HL-60 (cell line): ENCODE results near the gene EIF2B5.

ENCODE experiments used
- DNase-seq, 2 experiments: peaks; one replicate each; pipeline ENCODE4 v3.0.0-alpha.2; 2010 to 2020; ENCODE audit warnings: low read depth in 1 of 2, low spot score in 1 of 2
- H3K27ac ChIP-seq: fragments of 250-450 bp; sonication (Bioruptor Pico); replicated peaks from 2 replicates; pipeline ENCODE4 v1.5.1; 2020; ENCODE audit warnings: mild to moderate bottlenecking, moderate library complexity
- H3K27me3 ChIP-seq: fragments of 250-450 bp; sonication (Bioruptor Pico); 2 replicates; pipeline ENCODE4 v1.5.1; 2021; ENCODE audit warnings: mild to moderate bottlenecking, moderate library complexity; ENCODE audit not compliant: insufficient read depth, poor library complexity, severe bottlenecking
- H3K4me3 ChIP-seq: replicated peaks from 2 replicates; pipeline ENCODE4 v1.5.1; 2011; ENCODE audit warnings: mild to moderate bottlenecking, control low read depth, low read length; ENCODE audit not compliant: insufficient read depth
- GABPA ChIP-seq: IDR thresholded peaks from 2 replicates; pipeline ENCODE4 v1.6.1; 2012; ENCODE audit warnings: low read depth
- POLR2AphosphoS5 ChIP-seq: IDR thresholded peaks from 2 replicates; pipeline ENCODE4 v1.6.1; 2012; ENCODE audit warnings: low read depth
- REST ChIP-seq: IDR thresholded peaks from 2 replicates; pipeline ENCODE4 v1.6.1; 2012; ENCODE audit warnings: low read depth; ENCODE audit not compliant: insufficient replicate concordance
- SPI1 ChIP-seq: IDR thresholded peaks from 2 replicates; pipeline ENCODE4 v1.6.1; 2012; ENCODE audit warnings: low read depth, mild to moderate bottlenecking, borderline replicate concordance
- TF ChIP-seq, protein P1 (sequence below): IDR thresholded peaks from one replicate; pipeline ENCODE4 v1.5.1; 2011; ENCODE audit warnings: low read length, control low read depth, inconsistent platforms; ENCODE audit not compliant: insufficient read depth

Gene EIF2B5

GRCh38 chr3:184183679-184184078 is 48.5 kb downstream of the EIF2B5 start:
- H3K27me3 ChIP-seq = no peaks in the 10 kb centered on the region
- DNase-seq = no peak
- TF ChIP-seq POLR2AphosphoS5 (no peak), SPI1 (no peak), REST (no peak), GABPA (no peak)
- TF ChIP-seq, protein P1, sequence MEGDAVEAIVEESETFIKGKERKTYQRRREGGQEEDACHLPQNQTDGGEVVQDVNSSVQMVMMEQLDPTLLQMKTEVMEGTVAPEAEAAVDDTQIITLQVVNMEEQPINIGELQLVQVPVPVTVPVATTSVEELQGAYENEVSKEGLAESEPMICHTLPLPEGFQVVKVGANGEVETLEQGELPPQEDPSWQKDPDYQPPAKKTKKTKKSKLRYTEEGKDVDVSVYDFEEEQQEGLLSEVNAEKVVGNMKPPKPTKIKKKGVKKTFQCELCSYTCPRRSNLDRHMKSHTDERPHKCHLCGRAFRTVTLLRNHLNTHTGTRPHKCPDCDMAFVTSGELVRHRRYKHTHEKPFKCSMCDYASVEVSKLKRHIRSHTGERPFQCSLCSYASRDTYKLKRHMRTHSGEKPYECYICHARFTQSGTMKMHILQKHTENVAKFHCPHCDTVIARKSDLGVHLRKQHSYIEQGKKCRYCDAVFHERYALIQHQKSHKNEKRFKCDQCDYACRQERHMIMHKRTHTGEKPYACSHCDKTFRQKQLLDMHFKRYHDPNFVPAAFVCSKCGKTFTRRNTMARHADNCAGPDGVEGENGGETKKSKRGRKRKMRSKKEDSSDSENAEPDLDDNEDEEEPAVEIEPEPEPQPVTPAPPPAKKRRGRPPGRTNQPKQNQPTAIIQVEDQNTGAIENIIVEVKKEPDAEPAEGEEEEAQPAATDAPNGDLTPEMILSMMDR = no peak
- H3K4me3 ChIP-seq = no peak overlapping the region
- no peak overlapping the region for H3K27ac ChIP-seq

DNA sequence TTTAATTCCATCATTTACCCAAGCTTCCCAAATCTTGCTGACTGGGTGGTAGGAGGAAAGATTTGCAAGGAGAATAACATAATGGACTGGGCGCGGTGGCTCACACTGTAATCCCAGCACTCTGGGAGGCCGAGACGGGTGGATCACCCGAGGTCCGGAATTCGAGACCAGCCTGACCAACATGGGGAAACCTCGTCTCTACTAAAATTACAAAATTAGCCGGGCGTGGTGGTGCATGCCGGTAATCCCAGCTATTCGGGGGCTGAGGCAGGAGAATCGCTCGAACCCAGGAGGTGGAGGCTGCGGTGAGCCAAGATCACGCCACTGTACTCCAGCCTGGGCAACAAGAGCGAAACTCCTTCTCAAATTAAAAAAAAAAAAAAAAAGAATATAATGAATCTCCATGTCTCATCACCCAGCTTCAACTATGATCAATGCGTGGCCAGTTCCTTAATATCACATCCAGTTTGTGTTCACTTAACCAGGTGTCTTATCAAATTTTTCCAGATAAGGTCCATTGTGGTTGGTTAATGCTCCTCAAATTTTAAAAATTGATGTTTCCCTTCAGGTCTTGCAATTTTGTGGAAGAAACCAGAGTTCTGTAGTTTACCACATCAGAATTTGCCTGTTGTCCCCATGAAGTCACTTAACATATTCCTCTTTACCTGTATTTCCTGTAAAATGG is 49.5 kb downstream of the EIF2B5 start:
- no peak overlapping the region for H3K4me3 ChIP-seq
- no peaks in the 10 kb centered on the region for H3K27me3 ChIP-seq
- TF ChIP-seq GABPA (no peak), SPI1 (no peak), REST (no peak), POLR2AphosphoS5 (no peak)
- TF ChIP-seq, protein P1 = no peak
- peak overlapping the region; percentile 70 for H3K27ac ChIP-seq
- DNase-seq = no peak

GRCh38 chr3:184185461-184186183 is 50.5 kb downstream of the EIF2B5 start:
- H3K4me3 ChIP-seq = peak overlapping the region; percentile 87
- H3K27ac ChIP-seq = peak overlapping the region; percentile 73
- H3K27me3 ChIP-seq = no peaks in the 10 kb centered on the region
- peak; percentile 97 to 99 for DNase-seq
- TF ChIP-seq GABPA (no peak), POLR2AphosphoS5 (peak; percentile 64), SPI1 (no peak)

DNA sequence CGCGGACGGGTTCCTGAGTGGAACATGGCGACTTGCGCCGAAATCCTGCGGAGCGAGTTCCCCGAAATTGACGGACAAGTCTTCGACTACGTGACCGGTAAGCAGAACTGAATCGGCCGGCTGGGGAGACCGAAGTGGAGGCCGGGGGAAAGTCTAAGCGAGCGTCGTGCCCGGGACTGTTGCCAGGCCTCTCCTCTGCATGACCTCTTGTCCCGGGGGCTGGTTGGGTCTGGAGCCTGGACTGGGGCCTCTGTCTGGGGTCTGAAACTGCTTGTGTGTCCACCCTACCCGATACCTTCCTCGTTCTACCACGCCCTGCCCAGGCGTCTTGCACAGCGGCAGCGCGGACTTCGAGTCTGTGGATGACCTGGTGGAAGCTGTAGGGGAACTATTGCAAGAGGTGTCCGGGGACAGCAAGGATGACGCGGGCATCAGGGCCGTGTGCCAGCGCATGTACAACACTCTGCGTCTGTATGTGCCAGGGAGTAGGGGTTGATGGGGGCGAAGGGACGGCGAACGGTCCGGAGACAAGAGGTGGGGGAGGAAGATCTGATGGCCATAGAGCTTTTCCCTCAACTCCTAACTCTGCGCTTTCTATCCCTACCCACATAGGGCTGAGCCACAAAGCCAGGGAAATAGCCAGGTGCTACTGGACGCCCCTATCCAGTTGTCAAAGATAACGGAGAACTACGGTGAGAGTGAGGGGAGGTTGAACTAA is 51.2 kb downstream of the EIF2B5 start, which contains the start of gene ABCF3:
ABCF3 (plus strand) TSS at position 16 of the 718 bp plus-strand sequence; CDS start at position 25, 9 bp downstream.
- Histone ChIP-seq H3K27ac (peak within 1 kb of the TSS; percentile 73), H3K27me3 (no peaks in the 10 kb centered on the region), H3K4me3 (peak within 1 kb of the TSS; percentile 87)
- DNase-seq = no peak
- no peak for TF ChIP-seq GABPA
- TF ChIP-seq REST = peak; percentile 31
- TF ChIP-seq, protein P1 = no peak
- TF ChIP-seq SPI1 = no peak
- TF ChIP-seq POLR2AphosphoS5 = peak; percentile 42; the same call in 1 of the 2 replicates
